ENCODE data around the gene CLTA. TPM values are rescaled to one million over a fixed set of nuclear protein-coding genes. Genes with fewer than 3 reads are reported as not detected.

CLTA gene
- polyA plus RNA-seq, 1 donor (not counting 4 experiments of a cell fraction or from before 2014, with no cell fraction given), result 325 TPM

DNA sequence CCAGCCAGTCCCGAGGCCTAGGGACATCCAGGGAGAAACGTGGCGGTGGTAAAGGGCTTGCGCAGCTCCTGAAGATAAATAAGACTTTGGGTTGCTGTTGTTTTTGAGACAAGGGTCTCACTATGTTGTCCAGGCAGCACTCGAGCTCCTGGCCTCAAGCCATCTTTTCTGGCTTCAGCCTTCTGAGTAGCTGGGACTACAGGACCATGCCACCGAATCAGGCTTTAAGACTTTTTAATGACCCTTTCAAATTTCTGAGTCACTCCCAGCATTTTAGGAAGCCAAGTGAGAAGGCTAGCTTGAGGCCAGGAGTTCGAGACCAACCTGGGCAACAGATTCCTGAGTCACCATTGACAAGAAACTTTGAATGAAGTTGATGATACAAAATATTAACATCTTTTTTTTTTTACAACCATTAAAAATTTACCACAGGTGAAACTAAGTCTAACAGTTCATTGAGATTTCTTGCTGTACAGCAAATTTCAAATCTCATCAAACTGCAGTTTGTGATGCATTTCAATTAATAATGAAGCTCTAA lies 68.3 kb downstream of the CLTA start:
- Histone ChIP-seq H4K20me1 (ENCODE audit: control insufficient read depth, extremely low read depth, insufficient read depth, low read length) (no peaks in the 10 kb centered on the region), H3K4me1 (ENCODE audit: control insufficient read depth, extremely low read depth, insufficient read depth, low read length) (peaks cover 2% of the 10 kb centered on the region), H3K9ac (ENCODE audit: control insufficient read depth, extremely low read depth, insufficient read depth, low read length) (peak overlapping the region; percentile 81), H3K9me3 (ENCODE audit: control insufficient read depth, low read depth, low read length) (no peaks in the 10 kb centered on the region), H2AFZ (ENCODE audit: control insufficient read depth, low read length) (peak overlapping the region; percentile 95), H3K36me3 (ENCODE audit: control insufficient read depth in 2 of 2, extremely low read depth in 1 of 2, insufficient read depth in 2 of 2, low read length in 2 of 2) (no peaks in the 10 kb centered on the region), H3K79me2 (ENCODE audit: control insufficient read depth, insufficient read depth, low read length) (peaks cover 15% of the 10 kb centered on the region), H3K9me1 (ENCODE audit: control insufficient read depth, extremely low read depth, insufficient read depth, low read length) (no peaks in the 10 kb centered on the region), H3K27ac (ENCODE audit: control insufficient read depth, insufficient read depth, low read length) (peak overlapping the region; percentile 66), H3K27me3 (ENCODE audit: control insufficient read depth, extremely low read depth, insufficient read depth, low read length) (no peaks in the 10 kb centered on the region), H3K4me3 (ENCODE audit: control insufficient read depth in 2 of 3, extremely low read depth in 1 of 3, insufficient read depth in 2 of 3, low read depth in 1 of 3, low read length in 3 of 3) (peak overlapping the region; percentile 77 to 82 (median 79)), H3K4me2 (ENCODE audit: control insufficient read depth, extremely low read depth, insufficient read depth, low read depth, low read length) (peak overlapping the region; percentile 92)
- TF ChIP-seq EZH2 (IDR thresholded peaks at IDR 0.05; ENCODE audit: low read length), result no peak
- TF ChIP-seq, protein P1, sequence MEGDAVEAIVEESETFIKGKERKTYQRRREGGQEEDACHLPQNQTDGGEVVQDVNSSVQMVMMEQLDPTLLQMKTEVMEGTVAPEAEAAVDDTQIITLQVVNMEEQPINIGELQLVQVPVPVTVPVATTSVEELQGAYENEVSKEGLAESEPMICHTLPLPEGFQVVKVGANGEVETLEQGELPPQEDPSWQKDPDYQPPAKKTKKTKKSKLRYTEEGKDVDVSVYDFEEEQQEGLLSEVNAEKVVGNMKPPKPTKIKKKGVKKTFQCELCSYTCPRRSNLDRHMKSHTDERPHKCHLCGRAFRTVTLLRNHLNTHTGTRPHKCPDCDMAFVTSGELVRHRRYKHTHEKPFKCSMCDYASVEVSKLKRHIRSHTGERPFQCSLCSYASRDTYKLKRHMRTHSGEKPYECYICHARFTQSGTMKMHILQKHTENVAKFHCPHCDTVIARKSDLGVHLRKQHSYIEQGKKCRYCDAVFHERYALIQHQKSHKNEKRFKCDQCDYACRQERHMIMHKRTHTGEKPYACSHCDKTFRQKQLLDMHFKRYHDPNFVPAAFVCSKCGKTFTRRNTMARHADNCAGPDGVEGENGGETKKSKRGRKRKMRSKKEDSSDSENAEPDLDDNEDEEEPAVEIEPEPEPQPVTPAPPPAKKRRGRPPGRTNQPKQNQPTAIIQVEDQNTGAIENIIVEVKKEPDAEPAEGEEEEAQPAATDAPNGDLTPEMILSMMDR (optimal IDR thresholded peaks at IDR 0.05 in 1 of 3, IDR thresholded peaks at IDR 0.05 in 1 of 3, conservative IDR thresholded peaks at IDR 0.05 in 1 of 3; ENCODE audit: extremely low read depth in 1 of 3, insufficient read depth in 2 of 3, low read length in 3 of 3), result no peak
- dilution Hi-C loops (cut with MboI; ENCODE audit: extremely low pct_ligation_motif_present, low sequenced_read_pairs), result no loop called here
- FAIRE-seq (no peak), DNase-seq (ENCODE audit: low read depth, low spot score) (no peak)

Other genes starting within 250 kb of the CLTA start
- gene OR2S2, start 232.8 kb upstream of the CLTA start, polyA plus RNA-seq, result not detected in 3 replicates
- gene RECK, start 154.0 kb upstream of the CLTA start, polyA plus RNA-seq, result 3.3 to 4.6 TPM (median 4.0 TPM) in 3 replicates
- 3.7 to 6.1 TPM (median 4.1 TPM) in 3 replicates for gene GLIPR2, start 54.2 kb upstream of the CLTA start, polyA plus RNA-seq
- gene CCIN, start 21.5 kb upstream of the CLTA start, polyA plus RNA-seq, result 0.10 TPM in 1 of 3 replicates, not detected in the others
- gene GNE, start 67.5 kb downstream of the CLTA start, polyA plus RNA-seq, result 7.7 to 11.7 TPM (median 10.1 TPM) in 3 replicates
- gene RNF38, start 209.3 kb downstream of the CLTA start, polyA plus RNA-seq, result 11.2 to 13.4 TPM (median 12.5 TPM) in 3 replicates